GM19438 (cell line): ENCODE results near the gene CDH26.

ENCODE experiments used
- ATAC-seq: cut with Tn5 transposase; IDR thresholded peaks from one replicate; pipeline ENCODE4 v1.9.1; 2021; ENCODE audit warnings: low read depth; ENCODE audit not compliant: unreplicated experiment

Gene CDH26

DNA sequence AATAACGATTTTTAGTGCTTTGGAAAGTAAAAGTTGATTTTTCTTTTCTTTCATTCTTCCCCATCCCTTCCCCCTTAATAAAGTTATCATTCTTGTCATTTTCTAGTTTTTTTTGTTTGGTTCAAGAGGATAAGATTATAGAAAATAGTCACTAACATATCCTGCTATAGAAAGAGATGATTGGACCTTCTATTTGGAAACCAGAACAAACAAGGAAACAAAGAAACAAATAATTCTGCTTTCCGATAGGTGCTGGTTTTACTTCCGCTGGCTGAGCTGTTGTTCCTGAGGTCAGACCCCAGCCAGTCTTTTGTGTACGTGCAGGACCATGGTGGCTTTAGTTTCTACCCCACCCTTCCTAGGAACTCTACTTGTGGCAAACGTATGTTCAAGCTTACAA, at the start of gene CDH26:
Gene CDH26, plus strand, starts transcription at position 301 of the 400 bp plus-strand sequence. CDS start 304 bp downstream, outside the sequence.
- ATAC-seq: no peak

DNA sequence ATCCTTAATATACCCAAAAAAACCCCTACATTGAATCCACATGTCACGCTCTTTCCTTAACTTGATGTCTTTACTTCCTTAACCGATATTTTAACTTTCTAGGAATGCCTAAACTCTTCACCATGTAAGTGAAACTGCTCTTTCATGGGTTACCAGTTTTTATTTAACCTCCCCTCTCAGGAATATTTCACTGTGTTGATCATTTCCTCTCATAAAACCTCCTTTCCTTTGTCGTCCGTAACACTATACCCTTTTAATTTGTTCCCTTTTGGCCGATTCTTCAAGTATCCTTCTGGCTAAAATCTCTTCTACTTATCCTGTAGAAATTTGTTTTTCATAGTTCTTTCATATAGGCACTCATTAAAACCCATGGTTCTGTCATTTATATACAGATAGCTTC, 49.4 kb upstream of the CDH26 start:
- ATAC-seq: no peak

DNA sequence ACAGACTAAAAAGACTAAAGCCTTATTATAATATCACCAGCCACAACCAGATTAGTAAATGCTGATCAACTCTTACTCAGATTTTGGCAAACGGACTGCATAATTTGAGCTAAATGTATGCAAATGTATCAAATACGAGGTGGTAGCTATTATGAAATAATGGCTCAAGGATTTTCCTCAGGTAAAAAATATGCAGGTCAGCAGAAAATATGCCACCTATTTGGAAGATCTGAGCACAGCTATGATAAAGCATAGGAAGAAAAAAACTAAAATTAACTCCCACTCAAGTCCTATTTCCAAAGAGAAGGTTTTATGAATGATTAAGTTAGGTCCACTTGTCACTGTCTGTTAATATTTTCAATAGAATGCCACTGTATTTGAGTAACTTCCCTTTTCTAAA, 47.2 kb upstream of the CDH26 start:
- no peak for ATAC-seq

DNA sequence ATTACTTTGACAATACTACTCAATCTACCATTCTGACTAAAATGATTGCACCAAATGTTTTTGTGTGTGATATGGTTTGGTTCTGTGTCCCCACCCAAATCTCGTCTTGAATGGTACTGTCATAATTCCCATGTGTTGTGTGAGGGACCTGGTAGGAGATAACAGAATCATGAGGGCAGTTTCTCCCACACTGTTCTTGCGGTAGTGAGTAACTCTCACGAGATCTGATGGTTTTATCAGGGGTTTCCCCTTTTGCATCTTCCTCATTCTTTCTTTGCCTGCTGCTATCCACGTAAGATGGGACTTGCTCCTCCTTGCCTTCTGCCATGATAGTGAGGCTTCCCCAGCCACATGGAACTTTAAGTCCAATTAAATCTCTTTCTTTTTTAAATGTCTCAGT, 45.6 kb upstream of the CDH26 start:
- no peak for ATAC-seq

DNA sequence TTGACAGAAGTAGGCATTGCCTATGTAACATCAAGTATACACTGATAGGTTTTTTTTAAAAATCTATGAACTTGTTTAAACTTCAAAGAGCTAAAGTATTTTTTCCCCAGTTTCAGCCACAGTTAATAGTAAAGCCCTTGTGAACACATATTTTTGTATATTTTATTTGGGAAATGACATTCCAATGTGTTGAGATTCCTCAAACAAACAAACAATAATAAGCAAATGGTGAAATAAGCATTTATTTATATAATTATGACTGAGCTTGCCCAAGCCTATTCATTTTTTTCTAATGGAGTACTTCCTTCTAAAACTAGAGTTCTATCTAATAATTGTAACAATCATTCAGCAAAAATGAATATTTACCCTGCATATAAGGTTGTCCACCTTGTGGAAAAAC, 37.3 kb upstream of the CDH26 start:
- no peak for ATAC-seq

DNA sequence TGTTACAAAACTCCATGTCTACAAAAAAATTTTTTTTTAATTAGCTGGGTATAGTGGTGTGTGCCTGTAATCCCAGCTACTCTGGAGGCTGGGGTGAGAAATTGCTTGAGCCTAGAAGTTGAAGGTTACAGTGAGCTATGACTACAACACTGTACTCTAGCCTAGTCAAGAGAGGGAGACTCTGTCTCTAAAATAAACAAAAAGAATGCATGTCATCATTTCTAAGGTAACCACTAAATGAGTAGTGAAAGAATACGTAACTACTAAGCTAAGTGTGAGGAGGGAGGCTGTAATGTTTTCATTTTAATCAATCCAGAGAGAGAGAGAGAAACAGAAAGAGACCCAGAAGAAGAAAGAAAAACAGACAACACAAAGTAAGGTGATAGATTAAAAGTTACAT, 34.7 kb upstream of the CDH26 start:
- ATAC-seq: no peak

DNA sequence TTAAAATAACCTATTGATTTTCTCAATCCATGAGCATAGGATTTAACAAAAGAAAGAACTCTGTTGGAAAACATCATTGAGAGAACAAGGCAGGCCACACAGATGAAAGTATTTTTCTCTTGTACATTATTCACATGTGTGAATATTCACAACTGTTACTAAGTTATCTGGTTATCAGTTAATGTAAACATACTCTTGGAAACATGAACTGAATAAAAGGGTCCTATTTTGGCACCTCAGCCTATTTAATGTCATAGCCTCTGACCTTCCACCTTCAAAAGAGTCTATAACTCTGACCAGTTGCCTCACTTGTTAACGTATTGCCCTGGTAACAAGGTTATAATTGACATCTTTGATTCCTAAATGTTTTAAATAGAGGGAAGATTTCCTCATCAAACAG, 32.9 kb upstream of the CDH26 start:
- no peak for ATAC-seq

DNA sequence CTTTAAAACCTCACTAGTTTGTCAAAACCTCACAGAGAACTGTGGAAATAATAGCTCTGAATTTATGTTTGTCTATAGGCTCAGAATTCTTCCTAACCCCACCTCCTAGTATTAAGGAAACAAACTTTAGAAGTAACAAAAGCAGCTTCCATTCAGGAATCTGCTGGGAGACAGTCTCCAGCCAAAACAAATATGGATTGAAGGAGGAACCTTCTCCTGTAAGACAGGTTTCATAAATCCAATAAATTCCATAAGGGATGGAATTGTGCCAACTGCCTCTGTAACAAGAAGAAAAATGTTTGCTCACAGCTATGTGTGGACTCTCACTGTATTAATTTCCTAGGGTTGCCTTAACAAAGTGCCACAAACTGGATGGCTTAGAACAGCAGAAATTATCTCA, 32.3 kb upstream of the CDH26 start:
- no peak for ATAC-seq

DNA sequence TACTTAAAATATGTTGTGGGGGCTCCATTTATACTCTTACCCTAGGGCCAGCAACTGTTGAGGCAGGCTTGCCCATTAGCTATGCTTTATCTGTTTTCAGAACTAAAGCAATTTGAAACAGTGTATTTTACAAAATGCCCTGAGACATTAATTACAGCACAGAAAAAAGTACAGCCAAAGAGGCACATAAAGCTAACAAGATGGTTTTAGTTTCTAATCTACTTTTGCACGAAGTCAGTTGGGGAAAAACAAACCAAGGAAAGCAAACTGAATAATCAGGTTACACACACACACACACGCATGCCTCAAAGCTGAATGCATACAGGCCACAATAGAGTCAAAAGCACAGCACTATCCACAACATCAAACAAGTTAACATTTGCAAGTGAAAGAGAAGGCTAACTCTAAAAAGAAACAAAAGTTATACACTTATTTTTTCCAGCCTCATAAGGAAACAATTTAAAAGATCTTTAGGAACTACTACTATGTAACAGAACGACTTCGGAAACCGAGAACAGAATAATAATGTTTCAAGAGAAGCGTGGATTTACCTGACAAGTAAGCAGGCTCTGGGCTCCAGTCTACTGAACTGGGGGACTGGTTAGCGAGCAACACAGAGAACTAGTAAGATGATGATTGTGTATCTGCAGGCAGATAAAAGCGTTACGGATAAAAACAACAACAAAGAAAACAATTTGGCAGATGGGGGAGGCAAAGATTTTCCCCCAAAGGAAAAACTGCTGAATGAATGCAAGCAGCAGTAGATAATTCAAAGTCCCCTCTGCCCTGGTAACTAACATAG, 26.5 kb upstream of the CDH26 start:
- no peak for ATAC-seq

DNA sequence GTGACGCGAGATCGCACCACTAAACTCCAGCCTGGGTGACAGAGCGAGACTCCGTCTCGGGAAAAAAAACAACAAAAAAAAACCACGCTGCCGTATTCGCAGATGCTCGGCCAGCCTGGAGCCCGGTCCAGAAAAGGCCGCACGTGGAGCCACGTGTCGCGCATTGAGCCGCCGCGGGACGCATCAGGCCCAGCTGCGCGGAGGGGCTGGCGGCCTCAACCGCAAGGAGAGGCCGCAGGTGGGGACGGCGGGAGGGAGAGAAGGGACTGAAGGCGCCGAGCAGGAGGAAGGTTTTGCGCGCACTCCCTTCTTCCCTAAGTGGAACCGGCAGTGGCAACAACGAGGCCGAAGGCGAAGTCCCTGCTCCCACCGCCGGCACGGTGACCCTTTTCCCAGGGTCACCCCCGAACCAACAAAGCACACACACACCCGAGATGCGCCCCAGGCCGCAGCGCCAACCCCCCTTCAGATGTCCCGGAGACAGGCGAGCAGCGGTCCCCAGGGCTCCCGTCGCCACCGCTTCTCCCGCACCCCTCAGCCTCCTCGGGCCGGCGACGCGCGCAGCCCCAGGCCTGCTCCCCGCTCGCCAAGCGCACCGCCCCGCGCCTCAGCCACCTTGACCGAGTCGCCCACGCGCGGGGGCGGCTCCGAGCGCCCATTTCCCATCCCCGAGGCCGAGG, 25.5 kb upstream of the CDH26 start:
- ATAC-seq: no peak

DNA sequence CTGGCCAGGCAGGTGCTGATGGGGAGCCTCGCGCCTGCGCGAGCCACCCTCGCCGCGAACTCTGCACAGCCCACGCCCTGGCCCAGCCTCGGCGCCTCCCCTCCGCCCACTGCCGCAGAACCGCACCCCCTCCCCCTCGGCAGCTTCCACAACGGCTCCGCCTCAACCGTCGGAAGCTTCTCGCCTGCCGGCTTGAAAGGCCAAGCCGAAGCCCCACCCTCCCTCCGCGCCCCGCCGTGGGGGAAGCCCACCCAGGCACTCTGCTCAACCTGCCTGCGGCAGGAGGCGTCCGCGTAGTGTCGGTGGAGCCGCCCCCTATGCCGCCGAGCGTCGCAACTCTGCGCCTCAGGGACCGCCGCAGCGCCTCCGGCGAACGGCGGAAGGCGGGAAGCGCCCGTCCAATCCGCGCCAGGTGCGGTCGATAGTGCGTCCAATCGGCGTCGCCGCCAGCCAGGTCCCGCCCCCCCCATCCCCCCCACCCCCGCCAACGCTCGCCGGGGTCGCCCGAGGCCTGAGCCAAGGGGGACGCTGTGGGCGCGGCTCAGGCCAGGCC, 24.9 kb upstream of the CDH26 start, which contains the start of gene SYCP2:
Gene SYCP2, minus strand, starts transcription at position 342 of the 553 bp plus-strand sequence. CDS start 11,224 bp downstream, outside the sequence.
- peak; percentile 30 for ATAC-seq

DNA sequence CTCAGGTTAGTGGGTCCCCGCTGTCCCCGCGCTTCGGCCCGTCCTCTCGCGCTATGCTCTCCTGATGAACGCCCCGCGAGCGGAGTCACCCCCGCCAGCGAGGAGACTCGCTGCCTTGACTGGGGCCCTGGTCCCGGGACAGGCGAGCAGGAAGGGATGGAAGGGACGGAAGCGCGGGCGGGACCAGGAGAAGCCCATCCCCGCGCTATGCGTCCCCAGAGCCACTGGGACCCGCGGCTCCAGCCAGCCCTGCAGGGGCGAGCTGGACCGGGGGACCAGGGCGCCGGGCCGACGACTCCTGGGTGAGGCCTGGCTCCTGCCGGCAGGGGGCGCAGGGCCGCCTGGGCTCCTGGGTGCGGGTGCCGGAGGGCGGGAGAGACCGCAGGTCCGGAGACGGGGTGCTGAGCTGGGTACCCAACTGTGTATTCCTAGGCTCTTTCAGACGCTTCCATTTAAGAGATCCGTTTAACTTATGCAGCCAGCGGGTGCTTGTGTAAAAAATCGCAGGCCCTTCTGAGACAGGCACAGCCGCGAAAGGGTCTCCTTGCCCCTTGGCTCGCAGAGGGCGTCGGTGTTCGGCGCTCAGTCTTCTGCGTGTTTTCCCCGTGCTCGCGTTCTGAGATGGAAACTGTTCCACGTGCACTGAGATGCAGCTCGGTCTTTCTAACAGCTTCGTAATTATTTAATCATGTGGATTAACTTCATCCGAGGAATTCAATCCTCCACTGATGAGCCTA, 24.2 kb upstream of the CDH26 start:
- ATAC-seq: peak; percentile 84

DNA sequence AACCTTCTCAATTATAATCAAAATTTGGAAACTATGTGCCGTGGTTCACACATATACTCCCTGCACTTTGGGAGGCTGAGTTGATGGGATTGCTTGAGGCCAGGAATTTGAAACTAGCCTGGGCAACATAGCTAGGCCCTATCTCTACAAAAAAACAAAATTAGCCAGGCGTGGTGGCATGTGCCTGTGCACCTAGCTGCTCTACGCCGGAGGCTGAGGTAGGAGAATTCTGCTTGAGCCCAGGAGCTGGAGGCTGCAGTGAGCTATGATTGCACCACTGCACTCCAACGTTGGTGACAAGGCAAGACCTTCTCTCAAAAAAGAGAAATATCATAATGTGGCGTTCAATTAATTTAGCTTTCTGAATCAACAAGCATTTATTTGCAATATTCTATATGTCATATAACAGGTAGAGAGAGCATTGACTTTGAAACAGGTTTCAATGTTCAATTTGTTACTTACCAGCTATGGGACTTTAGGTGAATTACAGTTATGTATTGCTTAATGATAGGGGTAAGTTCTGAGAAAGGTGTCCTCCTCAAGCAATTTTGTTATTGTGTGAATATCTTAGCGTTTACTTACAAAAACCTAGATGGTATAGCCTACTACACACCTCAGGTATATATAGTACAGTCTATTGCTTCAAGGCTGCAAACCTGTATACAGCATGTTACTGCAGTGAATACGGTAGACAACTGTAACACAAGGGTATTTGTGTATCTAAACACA, 22.6 kb upstream of the CDH26 start:
- no peak for ATAC-seq

DNA sequence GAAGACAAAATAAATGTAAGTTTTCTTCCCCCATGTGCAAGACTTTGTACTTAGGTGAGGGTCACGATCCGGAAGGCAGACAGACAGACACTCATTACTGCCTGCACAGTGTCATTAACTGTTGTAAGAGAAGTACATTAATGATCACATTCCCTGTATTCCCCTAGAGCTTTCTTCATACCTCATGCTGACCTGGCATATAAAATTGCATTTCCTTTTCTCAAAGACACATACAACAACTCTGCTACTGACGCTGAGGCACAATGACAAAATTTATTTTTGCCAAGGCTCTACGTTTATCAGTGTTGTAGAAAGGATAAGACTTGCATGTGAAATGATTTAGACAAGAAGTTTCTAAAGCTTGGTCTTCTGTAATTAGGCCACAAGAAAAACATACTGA, 21.8 kb upstream of the CDH26 start:
- no peak for ATAC-seq

DNA sequence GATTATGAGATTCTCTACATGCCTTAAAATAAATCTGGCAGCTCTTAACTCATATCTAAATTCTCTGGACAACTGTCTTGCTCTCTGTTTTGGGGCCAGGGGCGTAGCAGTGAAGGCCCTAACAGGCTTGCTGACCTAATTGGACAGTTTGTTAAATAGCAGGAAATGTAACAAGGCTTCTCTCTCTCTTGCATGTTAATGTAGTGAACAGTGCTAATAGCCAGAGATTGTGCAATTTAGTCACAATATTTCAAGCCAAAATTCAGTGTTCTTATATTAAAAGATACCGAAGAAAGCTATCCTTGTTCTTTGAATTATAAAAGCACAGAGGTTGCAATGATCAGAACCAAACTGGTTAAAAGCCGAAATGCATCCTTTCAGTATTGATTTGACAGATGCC, 21.1 kb upstream of the CDH26 start:
- no peak for ATAC-seq

DNA sequence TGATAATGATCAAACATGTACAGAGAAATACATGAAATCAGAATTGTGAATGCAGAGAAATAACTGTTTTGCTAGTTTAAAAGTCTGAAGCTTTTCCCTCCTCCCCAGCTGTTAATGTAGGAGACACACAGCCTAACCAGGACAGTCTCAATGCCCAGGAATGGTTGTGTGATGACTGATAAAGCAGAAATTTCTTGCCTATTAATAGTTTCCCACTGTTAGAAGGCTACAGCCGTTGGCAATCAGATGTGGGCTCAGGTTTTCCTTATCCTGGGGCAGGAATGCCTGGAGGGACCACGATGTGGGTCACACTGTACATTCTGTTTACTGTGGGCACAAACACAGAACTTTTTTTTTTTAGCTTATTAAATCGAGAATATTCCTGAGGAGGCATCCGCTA, 20.0 kb upstream of the CDH26 start:
- ATAC-seq: no peak

DNA sequence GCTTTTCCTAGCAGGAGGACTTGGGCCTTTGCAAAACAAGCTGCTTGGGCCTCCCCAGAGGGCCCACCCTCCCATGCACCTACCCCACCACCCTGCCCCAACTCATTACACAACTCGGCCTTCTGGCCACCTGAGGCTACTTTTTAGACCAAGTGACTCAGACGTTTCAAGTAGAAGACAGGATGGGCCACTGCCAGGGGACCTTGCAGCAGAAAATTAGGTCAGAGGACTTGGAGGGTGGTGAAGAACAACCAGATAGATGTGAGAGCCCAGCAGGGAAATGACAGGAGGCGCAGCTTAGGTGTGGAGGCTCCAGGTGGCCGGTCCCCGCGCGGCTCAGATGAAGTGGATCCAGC, 19.5 kb upstream of the CDH26 start:
- ATAC-seq: no peak

DNA sequence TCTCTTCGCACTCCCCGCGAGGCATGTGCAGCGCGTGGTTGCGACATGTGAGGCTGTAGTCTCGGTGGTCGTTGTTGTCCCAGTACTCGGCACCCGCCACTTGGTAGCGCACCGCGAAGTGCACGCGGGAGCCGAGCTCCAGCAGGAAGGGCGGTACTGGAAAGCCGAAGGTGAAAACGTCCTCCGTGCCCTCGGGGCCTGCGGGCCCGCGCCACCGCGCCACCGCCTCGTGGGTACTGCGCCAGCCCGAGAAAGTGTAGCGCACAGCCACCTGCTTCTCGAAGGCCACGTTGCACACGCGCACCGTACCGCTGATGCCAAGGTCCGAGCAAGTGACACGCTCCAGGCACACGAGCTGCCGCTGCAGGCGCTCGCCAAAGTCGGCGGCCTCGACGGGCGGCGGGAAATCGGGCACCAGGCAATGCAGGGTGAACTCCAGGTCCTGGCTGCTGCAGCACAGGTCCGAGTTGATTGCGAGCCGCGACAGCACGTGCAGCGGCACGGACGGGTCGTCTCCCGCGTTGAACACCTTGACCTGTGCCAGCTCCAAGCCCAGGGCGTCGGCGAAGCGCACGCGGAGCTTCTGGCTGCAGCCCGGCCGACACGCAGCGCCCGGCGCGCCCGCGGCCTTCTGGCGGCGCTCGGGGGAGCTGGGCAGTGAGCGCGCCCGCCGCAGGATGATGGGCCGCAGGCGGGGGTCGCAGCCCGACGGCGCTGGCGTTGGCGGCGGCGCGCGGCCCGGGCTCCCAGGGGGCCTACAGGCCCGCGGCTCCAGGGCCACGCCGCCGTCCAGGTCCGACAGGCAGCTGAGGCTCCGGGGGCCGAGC, 19.0 kb upstream of the CDH26 start:
- ATAC-seq: no peak

DNA sequence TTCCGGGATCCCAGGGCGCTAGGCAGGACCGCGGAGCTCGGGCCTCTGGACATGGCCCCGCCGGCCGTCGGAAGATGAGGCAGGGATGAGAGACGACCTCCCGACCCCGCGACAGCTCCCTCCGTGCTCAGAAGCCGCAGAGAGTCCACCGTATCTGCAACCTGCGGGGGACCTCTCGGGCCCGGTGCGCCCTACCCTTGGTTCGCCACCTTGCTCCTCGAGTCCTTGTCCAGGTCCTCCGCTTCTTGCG, 18.4 kb upstream of the CDH26 start:
- ATAC-seq: peak; percentile 36
